GM23338 (cell line): Measurements from ENCODE around the gene CXCL8. TPM values are rescaled to one million over a fixed set of nuclear protein-coding genes. Genes with fewer than 3 reads are reported as not detected.

ENCODE experiments used
- ATAC-seq: fragments of 200-7000 bp; cut with Tn5 transposase; 3 replicates; pipeline ENCODE4 v1.9.1; 2020
- DNase-seq: peaks from one replicate; pipeline ENCODE4 v3.0.0-alpha.2; 2015; ENCODE audit warnings: low spot score
- H2AFZ ChIP-seq: fragments of 200-600 bp; sonication (generic); 2 replicates; pipeline ENCODE4 v1.8.0; 2016; ENCODE audit warnings: antibody characterized with exemption, mild to moderate bottlenecking, moderate library complexity
- H3F3A ChIP-seq: fragments of 200-600 bp; sonication (generic); replicated peaks from 2 replicates; pipeline ENCODE4 v1.8.0; 2017; ENCODE audit warnings: antibody characterized with exemption, mixed run types, low read depth
- H3K27ac ChIP-seq: fragments of 200-600 bp; sonication (generic); 2 replicates; pipeline ENCODE4 v1.6.1; 2016; ENCODE audit warnings: low read depth
- H3K27me3 ChIP-seq: fragments of 200-600 bp; sonication (generic); 2 replicates; pipeline ENCODE4 v1.8.0; 2016; ENCODE audit warnings: mild to moderate bottlenecking, mixed run types, moderate library complexity; ENCODE audit not compliant: insufficient read depth
- H3K36me3 ChIP-seq: fragments of 200-600 bp; sonication (generic); 2 replicates; pipeline ENCODE4 v1.8.0; 2016; ENCODE audit warnings: mild to moderate bottlenecking; ENCODE audit not compliant: insufficient read depth
- H3K4me1 ChIP-seq: fragments of 200-600 bp; sonication (generic); 2 replicates; pipeline ENCODE4 v1.8.0; 2016; ENCODE audit warnings: mild to moderate bottlenecking, moderate library complexity; ENCODE audit not compliant: insufficient read depth
- H3K4me2 ChIP-seq: fragments of 200-600 bp; sonication (generic); 2 replicates; pipeline ENCODE4 v1.7.1; 2017; ENCODE audit warnings: mixed run types
- H3K4me3 ChIP-seq: fragments of 200-600 bp; sonication (generic); 2 replicates; pipeline ENCODE4 v1.6.1; 2016; ENCODE audit warnings: mixed run types
- H3K79me2 ChIP-seq: fragments of 200-600 bp; sonication (generic); replicated peaks from 2 replicates; pipeline ENCODE4 v1.8.0; 2017; ENCODE audit warnings: mild to moderate bottlenecking; ENCODE audit not compliant: insufficient read depth
- H3K9me2 ChIP-seq: fragments of 200-600 bp; sonication (generic); 2 replicates; pipeline ENCODE4 v1.8.0; 2017; ENCODE audit not compliant: insufficient read depth
- H4K20me1 ChIP-seq: fragments of 200-600 bp; sonication (generic); replicated peaks from 2 replicates; pipeline ENCODE4 v1.8.0; 2017; ENCODE audit warnings: mild to moderate bottlenecking; ENCODE audit not compliant: insufficient read depth
- H3K27ac Mint-ChIP-seq: 2 replicates; pipeline ENCODE4 v1.8.0; 2020; ENCODE audit warnings: inconsistent platforms, mild to moderate bottlenecking, moderate library complexity, mixed read lengths
- H3K27me3 Mint-ChIP-seq: 3 replicates; pipeline ENCODE4 v1.8.0; 2022; ENCODE audit warnings: low read depth, mild to moderate bottlenecking, moderate library complexity, mixed read lengths, inconsistent platforms; ENCODE audit not compliant: insufficient read depth, poor library complexity
- H3K36me3 Mint-ChIP-seq: 3 replicates; pipeline ENCODE4 v1.8.0; 2021; ENCODE audit warnings: low read depth, mild to moderate bottlenecking, inconsistent platforms, moderate library complexity, mixed read lengths
- H3K4me1 Mint-ChIP-seq: 3 replicates; pipeline ENCODE4 v1.8.0; 2020; ENCODE audit warnings: mild to moderate bottlenecking, inconsistent platforms, mixed read lengths
- H3K4me3 Mint-ChIP-seq: 3 replicates; pipeline ENCODE4 v1.8.0; 2021; ENCODE audit warnings: moderate library complexity, mild to moderate bottlenecking, inconsistent platforms, mixed read lengths
- H3K9me3 Mint-ChIP-seq: 3 replicates; pipeline ENCODE4 v1.8.0; 2020; ENCODE audit warnings: moderate library complexity, mild to moderate bottlenecking, inconsistent platforms, mixed read lengths
- ETS1 ChIP-seq: IDR thresholded peaks from 2 replicates; pipeline ENCODE4 v1.6.1; 2016; ENCODE audit warnings: antibody characterized with exemption
- EZH2 ChIP-seq: fragments of 200-600 bp; sonication (generic); IDR thresholded peaks from one replicate; pipeline ENCODE4 v1.8.0; 2017; ENCODE audit warnings: antibody characterized with exemption, mild to moderate bottlenecking, low read depth; ENCODE audit not compliant: unreplicated experiment
- EZH2phosphoT487 ChIP-seq: fragments of 200-600 bp; sonication (generic); IDR thresholded peaks from one replicate; pipeline ENCODE4 v1.8.1; 2018; ENCODE audit warnings: antibody characterized with exemption; ENCODE audit not compliant: unreplicated experiment
- JUNB ChIP-seq: IDR thresholded peaks from one replicate; pipeline ENCODE4 v1.6.1; 2016; ENCODE audit warnings: antibody characterized with exemption; ENCODE audit not compliant: unreplicated experiment
- NANOG ChIP-seq: IDR thresholded peaks from 2 replicates; pipeline ENCODE4 v1.6.1; 2016; ENCODE audit warnings: antibody characterized with exemption, borderline replicate concordance
- POLR2AphosphoS5 ChIP-seq: IDR thresholded peaks from 2 replicates; pipeline ENCODE4 v1.6.1; 2016; ENCODE audit warnings: antibody characterized with exemption, low read depth
- ZNF114 ChIP-seq: fragments of 250-450 bp; sonication (Bioruptor Pico); IDR thresholded peaks from 2 replicates; pipeline ENCODE4 v1.5.0; 2020; ENCODE audit warnings: mild to moderate bottlenecking, moderate library complexity
- ZNF331 ChIP-seq: fragments of 250-450 bp; sonication (Bioruptor Pico); IDR thresholded peaks from 2 replicates; pipeline ENCODE4 v1.5.0; 2020; ENCODE audit warnings: low read depth, mild to moderate bottlenecking, moderate library complexity
- ZNF462 ChIP-seq: fragments of 250-450 bp; sonication (Bioruptor Pico); IDR thresholded peaks from 2 replicates; pipeline ENCODE4 v1.5.0; 2020; ENCODE audit warnings: mild to moderate bottlenecking, moderate library complexity
- polyA plus RNA-seq: library from polyadenylated mRNA; unstranded; fragments of >200 nt; fragmentation: Nextera tagmentation; extraction: Ambion mirVana; gene quantifications from 2 replicates; pipeline ENCODE4 v1.2.1, GENCODE V29; 2016
- total RNA-seq: library from RNA; depleted of rRNA; stranded (reverse); fragments of >200 nt; shearing (Covaris generic); gene quantifications from 2 replicates; pipeline ENCODE4 v1.2.3, GENCODE V29; 2014
- TF ChIP-seq, protein P1 (sequence below): IDR thresholded peaks from one replicate; pipeline ENCODE4 v1.6.1; 2018; ENCODE audit warnings: antibody characterized with exemption; ENCODE audit not compliant: unreplicated experiment

The CXCL8 gene
- total and polyA plus RNA-seq, 2 experiments from 2014 or later: 0.11 TPM; not detected in 1

GRCh38 chr4:73751830-73752229, 11.5 kb downstream of the CXCL8 start:
- no peaks in the 10 kb centered on the region for H3K27me3 Mint-ChIP-seq
- no peak overlapping the region for H3K4me3 Mint-ChIP-seq
- no peak overlapping the region for H2AFZ ChIP-seq
- H3K4me3 ChIP-seq: no peak overlapping the region
- H3F3A ChIP-seq: no peaks in the 10 kb centered on the region
- no peaks in the 10 kb centered on the region for H3K9me2 ChIP-seq
- H3K36me3 Mint-ChIP-seq: no peaks in the 10 kb centered on the region
- ATAC-seq (no peak), DNase-seq (no peak)
- H3K27me3 ChIP-seq: no peaks in the 10 kb centered on the region
- H3K4me1 ChIP-seq: no peaks in the 10 kb centered on the region
- H3K4me1 Mint-ChIP-seq: peaks cover 4% of the 10 kb centered on the region; the same call in 2 of the 3 replicates
- H3K4me2 ChIP-seq: no peak overlapping the region
- H3K27ac Mint-ChIP-seq: no peak overlapping the region
- no peak overlapping the region for H3K27ac ChIP-seq
- no peaks in the 10 kb centered on the region for H3K9me3 Mint-ChIP-seq
- no peaks in the 10 kb centered on the region for H4K20me1 ChIP-seq
- H3K36me3 ChIP-seq: no peaks in the 10 kb centered on the region
- no peaks in the 10 kb centered on the region for H3K79me2 ChIP-seq
- TF ChIP-seq ZNF331 (no peak), POLR2AphosphoS5 (no peak), ETS1 (no peak), EZH2 (no peak), ZNF462 (CRISPR knock-in tag) (no peak), ZNF114 (CRISPR knock-in tag) (no peak), JUNB (no peak), NANOG (no peak), EZH2phosphoT487 (no peak)
- TF ChIP-seq, protein P1, sequence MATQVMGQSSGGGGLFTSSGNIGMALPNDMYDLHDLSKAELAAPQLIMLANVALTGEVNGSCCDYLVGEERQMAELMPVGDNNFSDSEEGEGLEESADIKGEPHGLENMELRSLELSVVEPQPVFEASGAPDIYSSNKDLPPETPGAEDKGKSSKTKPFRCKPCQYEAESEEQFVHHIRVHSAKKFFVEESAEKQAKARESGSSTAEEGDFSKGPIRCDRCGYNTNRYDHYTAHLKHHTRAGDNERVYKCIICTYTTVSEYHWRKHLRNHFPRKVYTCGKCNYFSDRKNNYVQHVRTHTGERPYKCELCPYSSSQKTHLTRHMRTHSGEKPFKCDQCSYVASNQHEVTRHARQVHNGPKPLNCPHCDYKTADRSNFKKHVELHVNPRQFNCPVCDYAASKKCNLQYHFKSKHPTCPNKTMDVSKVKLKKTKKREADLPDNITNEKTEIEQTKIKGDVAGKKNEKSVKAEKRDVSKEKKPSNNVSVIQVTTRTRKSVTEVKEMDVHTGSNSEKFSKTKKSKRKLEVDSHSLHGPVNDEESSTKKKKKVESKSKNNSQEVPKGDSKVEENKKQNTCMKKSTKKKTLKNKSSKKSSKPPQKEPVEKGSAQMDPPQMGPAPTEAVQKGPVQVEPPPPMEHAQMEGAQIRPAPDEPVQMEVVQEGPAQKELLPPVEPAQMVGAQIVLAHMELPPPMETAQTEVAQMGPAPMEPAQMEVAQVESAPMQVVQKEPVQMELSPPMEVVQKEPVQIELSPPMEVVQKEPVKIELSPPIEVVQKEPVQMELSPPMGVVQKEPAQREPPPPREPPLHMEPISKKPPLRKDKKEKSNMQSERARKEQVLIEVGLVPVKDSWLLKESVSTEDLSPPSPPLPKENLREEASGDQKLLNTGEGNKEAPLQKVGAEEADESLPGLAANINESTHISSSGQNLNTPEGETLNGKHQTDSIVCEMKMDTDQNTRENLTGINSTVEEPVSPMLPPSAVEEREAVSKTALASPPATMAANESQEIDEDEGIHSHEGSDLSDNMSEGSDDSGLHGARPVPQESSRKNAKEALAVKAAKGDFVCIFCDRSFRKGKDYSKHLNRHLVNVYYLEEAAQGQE: no peak
